ENCODE results near the gene DNTT.

Gene DNTT

GRCh38 chr10:96352027-96352426, 47.8 kb downstream of the DNTT start:
- no peak for DNase-seq

- DNase-seq, result no peak
These were observed 48.3 kb downstream of the DNTT start for GRCh38 chr10:96352582-96352981.

DNA sequence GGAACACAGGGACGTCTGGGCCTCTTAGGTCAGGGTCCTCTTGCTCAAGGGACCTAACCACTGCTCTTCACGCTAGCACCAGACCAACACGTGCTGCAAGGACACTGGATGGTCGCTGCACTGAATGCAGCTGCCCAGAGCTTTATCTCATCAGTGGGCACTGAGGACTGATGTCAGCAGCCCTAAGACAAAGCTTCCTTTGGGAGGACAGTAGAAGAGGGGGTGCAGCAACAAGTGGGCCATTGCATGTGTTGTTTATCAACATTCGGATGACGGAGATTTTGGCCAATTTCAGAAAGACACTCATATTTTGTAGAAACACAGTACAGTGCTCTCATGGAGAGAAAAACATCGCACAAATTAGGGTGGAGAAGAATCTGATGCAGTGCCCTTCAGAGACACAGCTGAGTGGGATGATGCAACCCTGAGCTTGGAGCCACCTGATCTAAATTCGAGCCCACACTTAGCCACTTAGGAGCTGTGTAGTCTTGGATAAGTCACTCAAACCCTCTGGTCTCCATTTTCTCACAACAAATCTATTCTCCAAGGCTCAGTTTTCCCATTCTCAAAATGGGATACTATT, 52.9 kb downstream of the DNTT start:
- DNase-seq, result no peak

- DNase-seq, result no peak
These were observed 54.8 kb downstream of the DNTT start, which contains the start of gene OPALIN for GRCh38 chr10:96358851-96359540. Gene OPALIN (minus strand): TSS chr10:96359002. CDS start chr10:96358896, 106 bp downstream.

GRCh38 chr10:96359616-96360015, 55.4 kb downstream of the DNTT start:
- no peak for DNase-seq

DNA sequence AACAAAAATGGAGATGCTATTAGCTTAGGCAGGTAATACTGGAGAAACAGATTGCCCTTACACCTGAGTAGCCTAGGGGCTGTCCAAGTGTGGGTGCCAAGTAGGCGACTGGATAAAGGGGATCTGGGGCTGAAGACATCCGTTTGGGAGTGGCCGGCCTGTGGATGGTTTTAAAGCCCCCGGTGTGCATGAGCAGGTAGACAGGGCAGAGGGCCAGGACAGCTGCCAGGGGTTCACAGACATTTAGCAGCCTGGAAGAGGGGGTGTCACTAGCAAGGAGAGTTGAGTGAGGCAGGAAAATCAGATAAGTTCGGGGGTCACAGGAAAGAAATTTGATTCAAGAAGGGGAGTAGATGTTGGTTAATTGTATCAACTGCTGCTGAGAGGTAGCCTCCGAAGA, 56.1 kb downstream of the DNTT start:
- DNase-seq, result no peak

DNA sequence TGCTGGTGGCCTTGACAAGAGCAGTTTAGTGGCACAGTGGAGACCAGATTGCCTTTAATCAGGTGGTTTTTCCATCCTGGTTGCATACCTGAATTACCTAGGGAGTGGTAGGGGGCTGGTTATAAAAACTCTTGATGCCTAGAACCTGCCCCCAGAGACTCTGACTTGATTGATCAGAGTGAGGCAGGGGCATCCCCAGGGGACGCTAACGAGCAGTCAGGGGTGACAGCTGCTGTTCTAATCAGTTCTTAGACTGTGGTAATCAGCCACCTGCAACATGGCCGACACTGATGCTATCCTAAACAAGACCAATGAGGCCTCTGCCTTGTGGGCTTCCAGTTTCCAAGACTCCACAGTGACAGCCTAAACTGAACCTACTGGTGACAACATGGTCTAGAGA, 56.5 kb downstream of the DNTT start:
- DNase-seq, result no peak

DNA sequence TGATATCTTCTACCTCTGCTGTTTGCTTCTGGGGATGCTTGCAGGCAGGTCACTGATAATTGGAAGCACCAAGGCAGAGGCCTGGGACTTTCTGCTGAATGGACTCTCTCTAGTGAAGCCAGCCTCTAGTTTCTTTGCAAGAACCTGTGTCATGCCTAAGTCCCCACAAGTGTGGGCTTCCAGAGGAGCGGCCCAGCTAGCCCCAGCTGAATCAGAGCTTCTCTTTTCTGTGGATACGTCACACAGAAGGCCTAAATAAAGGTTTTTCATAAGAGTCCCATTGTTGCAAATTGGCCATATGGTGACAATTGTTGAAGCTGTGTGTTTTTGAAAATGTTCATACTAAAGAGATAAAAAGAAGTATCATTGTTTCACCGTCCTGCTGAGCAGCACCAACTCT, 61.3 kb downstream of the DNTT start:
- DNase-seq, result no peak

GRCh38 chr10:96366508-96366907, 62.3 kb downstream of the DNTT start:
- DNase-seq, result no peak

GRCh38 chr10:96367470-96367869, 63.2 kb downstream of the DNTT start:
- no peak for DNase-seq

DNA sequence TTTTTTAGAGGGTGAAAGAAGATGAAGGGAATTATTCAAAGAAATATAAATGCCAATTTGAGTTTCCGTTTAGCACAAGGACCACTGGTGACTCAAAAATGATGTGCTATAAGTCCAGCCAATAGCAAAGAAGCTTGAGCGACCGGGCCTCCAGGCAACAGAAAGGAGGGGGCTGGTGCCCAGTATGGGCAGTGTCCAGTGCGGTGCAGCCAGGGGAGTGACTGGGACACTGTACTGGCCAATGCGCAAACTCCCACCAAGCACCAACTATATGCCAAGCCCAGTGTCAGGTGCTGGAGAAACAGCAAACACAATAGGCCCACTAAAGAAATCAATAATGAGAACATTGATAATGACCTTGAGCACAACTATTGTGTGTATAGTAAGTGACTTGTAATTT, 64.7 kb downstream of the DNTT start:
- no peak for DNase-seq

DNA sequence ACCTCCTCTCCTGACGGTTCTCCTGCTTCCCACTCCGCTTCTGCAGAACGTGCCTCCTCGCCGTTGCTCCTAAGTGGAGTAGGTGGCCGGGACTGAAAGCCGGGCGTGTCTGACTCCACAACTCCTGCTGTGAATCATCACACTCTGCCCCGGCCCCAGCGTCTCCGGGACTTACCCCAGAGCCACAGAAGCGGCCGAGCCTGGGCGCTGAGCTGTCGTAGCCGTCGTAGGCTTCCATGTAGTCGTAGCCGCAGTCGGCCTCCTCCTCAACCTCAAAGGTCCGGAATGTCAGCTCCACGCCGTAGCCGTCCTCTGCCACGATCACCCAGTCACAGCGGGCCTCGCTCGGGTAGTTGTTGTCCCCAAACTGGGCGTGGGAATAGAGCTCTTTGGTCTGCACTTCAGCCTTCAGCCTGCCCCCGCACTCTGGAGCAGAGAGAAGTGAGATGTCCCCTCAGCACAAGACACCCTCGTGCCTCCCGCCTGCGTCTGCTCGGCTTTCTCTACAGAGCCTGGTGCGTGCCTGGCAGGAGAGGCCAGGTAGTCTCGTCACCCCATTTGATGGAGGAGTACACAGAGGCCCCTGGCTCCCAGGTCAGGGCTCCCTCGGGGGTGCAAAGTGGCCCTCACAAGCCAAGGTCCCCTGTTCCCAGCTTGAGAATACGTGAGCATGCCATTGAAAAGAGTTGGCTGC, 65.8 kb downstream of the DNTT start:
- no peak for DNase-seq

DNA sequence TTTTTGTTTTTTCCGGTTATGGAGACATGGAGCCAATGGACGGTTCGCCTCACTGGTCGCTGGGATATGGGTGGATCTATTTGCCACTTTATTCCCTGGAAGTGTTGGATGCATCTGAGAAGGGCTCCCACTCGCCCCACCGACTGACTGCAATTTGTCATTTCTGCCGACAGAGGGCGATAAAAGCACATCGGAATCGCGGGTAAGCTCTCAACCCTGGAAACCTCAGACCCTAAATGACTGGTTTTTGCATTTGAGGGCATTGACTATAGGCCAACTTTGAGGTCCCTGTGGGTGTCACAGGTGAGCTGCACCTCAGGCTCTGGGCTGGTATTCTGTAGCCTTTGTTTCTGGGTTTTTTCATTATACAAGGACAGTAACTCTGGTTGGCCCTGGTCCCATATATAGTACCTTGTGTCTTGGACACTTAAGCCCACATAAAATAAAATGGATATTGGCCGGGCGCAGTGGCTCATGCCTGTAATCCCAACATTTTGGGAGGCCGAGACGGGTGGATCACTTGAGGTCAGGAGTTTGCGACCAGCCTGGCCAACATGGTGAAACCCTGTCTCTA, 66.4 kb downstream of the DNTT start:
- peak; percentile 55 for DNase-seq

DNA sequence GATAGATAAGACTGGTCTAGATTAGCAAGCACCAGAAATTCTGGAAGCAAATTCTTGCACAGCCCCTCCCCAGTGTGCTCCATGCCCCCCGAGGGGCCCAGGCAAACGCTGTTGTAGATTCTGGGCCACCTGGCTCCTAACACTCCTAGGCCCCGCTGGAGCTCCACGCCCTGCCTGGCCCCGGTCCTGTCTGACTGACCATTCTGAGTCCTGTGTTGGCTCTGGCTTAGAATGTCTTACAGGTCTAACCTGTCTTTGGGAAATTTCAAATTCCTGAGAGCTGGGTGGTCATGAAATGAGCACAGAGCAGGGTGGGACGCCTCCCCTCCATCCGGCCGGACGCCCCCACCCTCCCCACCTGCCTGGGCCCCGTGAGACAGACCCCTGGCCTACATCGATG, 67.1 kb downstream of the DNTT start:
- no peak for DNase-seq

DNA sequence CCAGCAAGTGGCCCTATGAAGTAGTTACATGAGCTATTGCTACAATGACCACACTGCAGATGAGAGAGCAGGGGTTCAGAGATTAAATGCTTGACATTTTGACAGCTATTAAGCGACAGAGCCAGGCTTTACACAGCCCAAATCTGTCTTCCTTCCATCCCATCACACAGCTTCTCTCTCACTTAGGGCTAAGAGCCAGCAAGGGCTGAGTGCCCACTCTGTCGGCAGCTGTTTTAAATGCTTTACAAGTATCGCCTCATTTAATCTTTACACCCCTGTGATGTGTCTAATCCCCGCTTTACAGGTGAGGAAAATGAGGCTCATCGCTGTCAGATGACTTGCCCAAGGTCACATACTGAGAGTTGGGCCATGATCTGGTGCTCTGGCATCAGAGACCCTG, 69.8 kb downstream of the DNTT start:
- no peak for DNase-seq

DNA sequence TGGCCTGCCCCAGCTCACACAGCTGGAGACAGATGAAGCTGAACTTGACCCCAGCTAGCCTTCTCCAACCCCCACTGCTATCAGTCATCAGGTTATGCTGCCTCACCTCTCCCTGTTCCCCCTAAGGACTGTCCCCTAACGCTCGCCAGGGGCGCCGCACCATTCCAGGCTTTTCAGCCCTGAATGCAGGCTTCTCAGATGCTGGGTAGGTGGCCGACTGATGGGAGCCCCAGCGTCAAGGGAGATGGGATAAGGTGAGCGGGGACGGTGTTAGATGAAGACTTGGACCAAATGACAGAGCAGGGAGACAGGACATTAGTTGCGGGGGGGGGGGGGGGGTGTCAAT, 70.4 kb downstream of the DNTT start:
- no peak for DNase-seq

DNA sequence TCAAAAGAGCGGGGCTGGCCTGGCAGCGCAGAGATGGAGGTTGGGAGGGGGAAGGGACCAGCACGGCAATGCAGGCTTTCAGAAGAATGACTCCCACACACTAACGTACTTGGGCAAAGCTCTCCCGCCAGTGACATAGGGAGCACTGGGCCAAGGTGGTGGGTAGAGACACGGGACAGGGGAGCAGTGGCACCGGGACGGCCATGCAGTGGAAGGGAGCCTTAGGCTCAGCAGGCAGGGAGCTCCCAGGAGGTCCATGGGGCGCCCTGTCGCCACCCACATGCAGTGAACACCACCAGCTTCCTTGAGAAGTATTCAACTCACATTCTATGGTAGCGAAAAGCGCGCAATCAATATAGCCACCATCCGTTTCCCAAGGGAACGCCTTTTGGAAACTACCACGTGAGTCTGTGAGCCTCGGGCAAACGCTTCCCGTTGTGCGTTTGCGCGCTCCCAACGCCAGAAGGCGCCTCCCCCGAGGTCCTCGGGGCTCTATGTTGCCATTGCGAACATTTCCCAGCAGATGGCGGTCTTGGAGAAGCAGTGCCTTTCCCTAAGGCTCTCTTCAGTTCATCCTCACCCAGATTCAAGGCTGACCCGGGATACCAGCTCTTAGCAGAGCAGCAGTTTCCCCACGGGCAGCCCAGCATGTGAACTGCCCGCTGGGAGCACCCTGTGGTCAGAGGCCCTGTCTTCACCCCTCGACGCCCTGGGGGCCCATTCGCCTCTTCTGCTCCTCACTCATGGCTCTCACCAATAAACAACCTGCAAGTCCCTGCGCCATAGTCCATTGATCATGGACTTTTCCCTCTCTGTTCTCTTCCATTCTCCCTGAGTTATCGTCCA, 71.0 kb downstream of the DNTT start:
- DNase-seq, result peak; percentile 82

DNA sequence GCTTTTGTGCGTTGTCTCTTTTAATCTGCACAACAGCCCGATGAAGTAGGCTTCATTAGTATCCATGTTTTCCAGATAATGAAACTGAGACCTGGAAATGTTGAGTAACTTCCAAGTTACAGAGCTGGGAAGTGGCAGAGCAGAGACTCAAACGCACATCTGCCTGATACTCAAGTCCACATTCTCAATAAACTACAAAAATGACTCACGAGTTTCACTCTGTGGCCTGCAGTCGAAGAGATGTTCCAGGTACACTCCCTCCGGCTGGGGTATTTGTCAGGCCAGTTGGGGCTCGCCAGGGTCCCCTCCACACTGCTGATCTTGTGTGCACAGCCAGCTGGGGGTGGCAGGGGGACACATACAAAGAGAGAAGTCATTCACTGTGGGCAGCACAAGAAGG, 72.2 kb downstream of the DNTT start:
- no peak for DNase-seq

- DNase-seq, result no peak
These were observed 73.6 kb downstream of the DNTT start for GRCh38 chr10:96377816-96378294.

DNA sequence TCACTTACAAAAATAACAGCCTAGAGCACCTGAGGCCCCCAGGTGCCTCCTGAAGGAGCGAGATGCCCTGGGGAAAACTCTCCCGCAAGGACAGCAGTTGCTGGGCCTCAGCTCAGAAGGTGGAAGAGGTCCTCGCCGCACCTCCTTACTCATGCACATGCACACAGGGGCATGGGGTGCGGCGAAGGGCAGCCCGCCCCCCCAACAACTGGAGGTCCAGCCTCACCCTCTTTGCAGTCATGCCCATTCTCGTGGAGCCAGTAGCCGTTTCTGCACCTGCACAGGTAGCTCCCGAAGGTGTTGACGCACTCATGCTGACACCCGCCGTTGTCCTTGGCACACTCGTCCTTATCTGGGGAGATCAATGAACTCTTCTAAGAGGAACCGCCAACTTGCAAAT, 74.5 kb downstream of the DNTT start:
- no peak for DNase-seq

DNA sequence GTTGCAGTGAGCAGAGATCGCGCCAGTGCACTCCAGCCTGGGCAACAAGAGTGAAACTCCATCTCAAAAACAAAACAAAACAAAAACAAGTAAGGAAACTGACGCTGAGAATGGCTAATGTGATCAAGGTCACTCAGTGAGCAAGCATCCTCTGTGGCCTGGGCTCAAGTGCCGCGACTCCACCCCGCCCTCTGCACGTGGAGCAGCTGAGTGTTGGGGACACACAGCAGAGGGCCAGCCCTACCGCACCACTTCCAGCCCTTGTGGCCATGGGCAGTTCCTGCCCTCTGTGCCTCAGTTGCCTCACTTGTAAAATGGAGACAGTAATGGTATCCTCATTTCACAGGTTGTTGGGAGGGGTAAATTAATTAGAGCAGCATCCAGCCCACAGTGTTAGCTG, 75.5 kb downstream of the DNTT start:
- no peak for DNase-seq

DNA sequence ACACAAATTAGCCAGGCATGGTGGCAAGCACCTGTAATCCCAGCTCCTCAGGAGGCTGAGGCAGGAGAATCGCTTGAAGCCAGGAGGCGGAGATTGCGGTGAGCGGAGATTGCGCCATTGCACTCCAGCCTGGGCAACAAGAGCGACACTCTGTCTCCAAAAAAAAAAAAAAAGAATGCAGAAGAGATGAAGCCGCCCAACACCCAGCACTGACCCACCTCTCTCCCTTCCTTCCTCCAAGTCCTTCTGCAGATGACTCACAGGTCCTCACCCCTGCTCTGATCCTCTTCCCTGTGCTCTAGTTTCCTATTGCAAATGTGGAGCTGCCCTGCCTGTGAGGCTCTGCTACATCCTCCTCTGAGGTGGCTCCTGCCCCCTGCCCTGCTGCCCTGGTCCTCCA, 76.6 kb downstream of the DNTT start:
- no peak for DNase-seq

GRCh38 chr10:96384506-96384905, 80.3 kb downstream of the DNTT start:
- DNase-seq, result no peak
